Activated T-helper 17 cell treated with anti-CD3 and anti-CD28 coated beads, Interleukin-2, amount 50 U/mL, for 72 hours (primary cell): ENCODE results near the gene SCAND1. TPM values are rescaled to one million over a fixed set of nuclear protein-coding genes. Genes with fewer than 3 reads are reported as not detected.

ENCODE experiments used
- ATAC-seq: fragments of 150-1000 bp; cut with Tn5 transposase; replicated peaks from 2 replicates; pipeline ENCODE4 v1.10.0; 2021; ENCODE audit warnings: mild to moderate bottlenecking, moderate library complexity
- H3K27ac Mint-ChIP-seq: one replicate; pipeline ENCODE4 v1.8.0; 2022; ENCODE audit warnings: mixed read lengths
- H3K27me3 Mint-ChIP-seq: one replicate; pipeline ENCODE4 v1.8.0; 2022; ENCODE audit warnings: mixed read lengths
- H3K36me3 Mint-ChIP-seq: one replicate; pipeline ENCODE4 v1.8.0; 2022; ENCODE audit warnings: low read depth, mild to moderate bottlenecking, mixed read lengths
- H3K4me1 Mint-ChIP-seq: one replicate; pipeline ENCODE4 v1.8.0; 2022; ENCODE audit warnings: mixed read lengths
- H3K4me3 Mint-ChIP-seq: one replicate; pipeline ENCODE4 v1.8.0; 2022; ENCODE audit warnings: mild to moderate bottlenecking, mixed read lengths
- H3K9me3 Mint-ChIP-seq: one replicate; pipeline ENCODE4 v1.8.0; 2022; ENCODE audit warnings: mixed read lengths
- total RNA-seq, 2 donors: library from RNA; stranded (reverse); gene quantifications; one replicate each; pipeline ENCODE4 v1.2.3, GENCODE V29; 2022

SCAND1 gene
- total RNA-seq, 2 donors from 2014 or later = 20.9 to 32.7 TPM

GRCh38 chr20:35904982-35905663 lies 49.2 kb downstream of the SCAND1 start:
- Mint-ChIP-seq H3K9me3 (no peaks in the 10 kb centered on the region), H3K27ac (peak overlapping the region; percentile 14), H3K4me3 (no peak overlapping the region), H3K27me3 (no peaks in the 10 kb centered on the region), H3K36me3 (peaks cover 75% of the 10 kb centered on the region), H3K4me1 (peaks cover 30% of the 10 kb centered on the region)
- ATAC-seq = peak; percentile 27

GRCh38 chr20:35903843-35904242 lies 50.5 kb downstream of the SCAND1 start:
- ATAC-seq = no peak
- Mint-ChIP-seq H3K36me3 (peaks cover 77% of the 10 kb centered on the region), H3K4me3 (no peak overlapping the region), H3K27ac (no peak overlapping the region), H3K9me3 (no peaks in the 10 kb centered on the region), H3K27me3 (no peaks in the 10 kb centered on the region), H3K4me1 (peaks cover 18% of the 10 kb centered on the region)

Other genes with a start within 250 kb of the SCAND1 start
- 100 to 1,000 TPM; 295 to 359 TPM for gene RBM39, start 212.2 kb downstream of the SCAND1 start, total RNA-seq
- 10 to 100 TPM; 70.3 to 73.0 TPM for gene PHF20, start 182.5 kb downstream of the SCAND1 start, total RNA-seq
- gene CNBD2, start 14.1 kb upstream of the SCAND1 start, total RNA-seq = 1 to 10 TPM; 5.0 to 5.1 TPM
- gene EPB41L1, start 200.2 kb upstream of the SCAND1 start, total RNA-seq = 1 to 10 TPM in 1 of 2 donors, under 1 TPM in 1; 0.26 to 1.0 TPM